ENCODE data around the gene GNAI3.

Gene GNAI3

DNA sequence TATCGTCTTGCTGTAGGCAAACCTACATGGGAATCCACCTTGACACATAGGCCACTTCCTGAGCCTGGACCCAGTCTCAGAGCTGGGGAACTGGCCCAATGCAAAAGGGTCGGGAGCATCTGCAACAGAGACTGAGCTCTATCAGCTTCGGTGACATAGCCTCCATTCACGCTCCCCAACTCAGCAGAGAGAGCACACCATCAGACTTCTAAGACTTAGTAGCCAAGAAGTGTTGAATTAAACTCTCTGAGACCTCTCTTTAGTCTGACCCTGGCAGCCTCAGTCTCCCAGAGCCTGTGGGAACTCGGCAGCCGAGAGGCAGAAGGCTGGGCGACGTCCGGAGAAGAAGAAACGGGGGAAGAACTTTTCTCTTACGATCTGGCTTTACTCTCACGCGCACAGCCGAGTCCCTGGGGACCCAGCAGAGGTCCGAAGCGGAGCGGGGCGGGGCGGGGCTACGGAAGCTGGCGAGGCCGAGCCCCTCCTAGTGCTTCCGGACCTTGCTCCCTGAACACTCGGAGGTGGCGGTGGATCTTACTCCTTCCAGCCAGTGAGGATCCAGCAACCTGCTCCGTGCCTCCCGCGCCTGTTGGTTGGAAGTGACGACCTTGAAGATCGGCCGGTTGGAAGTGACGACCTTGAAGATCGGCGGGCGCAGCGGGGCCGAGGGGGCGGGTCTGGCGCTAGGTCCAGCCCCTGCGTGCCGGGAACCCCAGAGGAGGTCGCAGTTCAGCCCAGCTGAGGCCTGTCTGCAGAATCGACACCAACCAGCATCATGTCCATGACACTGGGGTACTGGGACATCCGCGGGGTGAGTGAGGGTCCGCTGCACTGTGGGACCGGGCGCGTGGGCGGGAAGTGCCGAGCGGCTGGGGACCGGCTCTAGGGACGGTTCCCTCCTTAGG, 107.5 kb downstream of the GNAI3 start, which contains the start of gene GSTM4:
TSS of gene GSTM4 (plus strand) at position 485 of the 905 bp plus-strand sequence. CDS start at position 776, 291 bp downstream.
- TF ChIP-seq MYC (IDR thresholded peaks at IDR 0.05; ENCODE audit: low read depth, low read length) (peak; percentile 38; the same call in 1 of the 2 replicates), POLR2A (IDR thresholded peaks at IDR 0.05; ENCODE audit: extremely low read depth, insufficient read length) (peak; percentile 70)
- TF ChIP-seq, protein P1, sequence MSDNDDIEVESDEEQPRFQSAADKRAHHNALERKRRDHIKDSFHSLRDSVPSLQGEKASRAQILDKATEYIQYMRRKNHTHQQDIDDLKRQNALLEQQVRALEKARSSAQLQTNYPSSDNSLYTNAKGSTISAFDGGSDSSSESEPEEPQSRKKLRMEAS (IDR thresholded peaks at IDR 0.05; ENCODE audit: low read depth, low read length), result peak; percentile 42; the same call in 1 of the 2 replicates
- TF ChIP-seq, protein P2, sequence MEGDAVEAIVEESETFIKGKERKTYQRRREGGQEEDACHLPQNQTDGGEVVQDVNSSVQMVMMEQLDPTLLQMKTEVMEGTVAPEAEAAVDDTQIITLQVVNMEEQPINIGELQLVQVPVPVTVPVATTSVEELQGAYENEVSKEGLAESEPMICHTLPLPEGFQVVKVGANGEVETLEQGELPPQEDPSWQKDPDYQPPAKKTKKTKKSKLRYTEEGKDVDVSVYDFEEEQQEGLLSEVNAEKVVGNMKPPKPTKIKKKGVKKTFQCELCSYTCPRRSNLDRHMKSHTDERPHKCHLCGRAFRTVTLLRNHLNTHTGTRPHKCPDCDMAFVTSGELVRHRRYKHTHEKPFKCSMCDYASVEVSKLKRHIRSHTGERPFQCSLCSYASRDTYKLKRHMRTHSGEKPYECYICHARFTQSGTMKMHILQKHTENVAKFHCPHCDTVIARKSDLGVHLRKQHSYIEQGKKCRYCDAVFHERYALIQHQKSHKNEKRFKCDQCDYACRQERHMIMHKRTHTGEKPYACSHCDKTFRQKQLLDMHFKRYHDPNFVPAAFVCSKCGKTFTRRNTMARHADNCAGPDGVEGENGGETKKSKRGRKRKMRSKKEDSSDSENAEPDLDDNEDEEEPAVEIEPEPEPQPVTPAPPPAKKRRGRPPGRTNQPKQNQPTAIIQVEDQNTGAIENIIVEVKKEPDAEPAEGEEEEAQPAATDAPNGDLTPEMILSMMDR (IDR thresholded peaks at IDR 0.05; ENCODE audit: low read depth, low read length), result no peak
- DNase-seq (ENCODE audit: low read depth), result peak; percentile 93
- peak within 1 kb of the TSS; percentile 72 for H3K4me3 ChIP-seq (ENCODE audit: low read depth, low read length)

DNA sequence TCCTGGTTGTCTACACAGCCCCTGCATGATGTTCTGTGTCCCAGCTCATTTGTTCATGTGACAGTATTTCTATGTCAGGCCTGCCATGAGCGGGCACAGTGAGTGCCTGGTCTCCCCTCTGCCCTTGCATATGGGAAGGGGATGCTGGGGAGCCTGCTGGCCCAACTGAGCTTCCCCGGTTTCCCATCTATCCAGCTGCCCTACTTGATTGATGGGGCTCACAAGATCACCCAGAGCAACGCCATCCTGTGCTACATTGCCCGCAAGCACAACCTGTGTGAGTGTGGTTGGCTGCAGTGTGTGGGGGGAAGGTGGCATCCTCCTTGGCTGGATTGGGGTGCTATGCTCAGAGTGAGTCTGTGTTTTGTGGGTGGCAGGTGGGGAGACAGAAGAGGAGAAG, 109.0 kb downstream of the GNAI3 start:
- H3K4me3 ChIP-seq (ENCODE audit: low read depth, low read length), result no peak overlapping the region
- no peak for DNase-seq (ENCODE audit: low read depth)
- TF ChIP-seq, protein P2 (IDR thresholded peaks at IDR 0.05; ENCODE audit: low read depth, low read length), result no peak
- TF ChIP-seq MYC (IDR thresholded peaks at IDR 0.05; ENCODE audit: low read depth, low read length) (no peak), POLR2A (IDR thresholded peaks at IDR 0.05; ENCODE audit: extremely low read depth, insufficient read length) (no peak)
- TF ChIP-seq, protein P1 (IDR thresholded peaks at IDR 0.05; ENCODE audit: low read depth, low read length), result no peak

DNA sequence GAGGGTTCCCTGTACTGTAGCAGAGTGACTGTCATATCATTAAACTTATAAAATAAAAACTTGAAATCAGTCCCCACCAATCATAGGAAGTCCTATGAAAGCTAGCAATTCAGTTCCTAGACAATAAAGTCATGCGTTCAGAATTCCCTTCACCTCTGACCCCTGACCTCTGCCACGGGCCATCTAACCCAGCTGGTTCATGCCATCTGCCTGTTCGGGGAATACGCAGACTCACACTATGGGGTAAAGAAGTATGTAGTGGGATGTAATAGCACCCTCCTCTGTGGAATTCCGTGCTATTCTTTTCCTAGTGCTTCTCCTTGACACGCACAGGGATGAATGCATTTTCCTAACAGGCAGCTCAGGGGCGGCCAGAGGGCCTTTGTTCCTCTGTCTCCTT, 109.6 kb downstream of the GNAI3 start:
- no peak overlapping the region for H3K4me3 ChIP-seq (ENCODE audit: low read depth, low read length)
- TF ChIP-seq POLR2A (IDR thresholded peaks at IDR 0.05; ENCODE audit: extremely low read depth, insufficient read length), result no peak
- TF ChIP-seq, protein P2 (IDR thresholded peaks at IDR 0.05; ENCODE audit: low read depth, low read length), result no peak
- TF ChIP-seq, protein P1 (IDR thresholded peaks at IDR 0.05; ENCODE audit: low read depth, low read length), result no peak
- no peak for DNase-seq (ENCODE audit: low read depth)

DNA sequence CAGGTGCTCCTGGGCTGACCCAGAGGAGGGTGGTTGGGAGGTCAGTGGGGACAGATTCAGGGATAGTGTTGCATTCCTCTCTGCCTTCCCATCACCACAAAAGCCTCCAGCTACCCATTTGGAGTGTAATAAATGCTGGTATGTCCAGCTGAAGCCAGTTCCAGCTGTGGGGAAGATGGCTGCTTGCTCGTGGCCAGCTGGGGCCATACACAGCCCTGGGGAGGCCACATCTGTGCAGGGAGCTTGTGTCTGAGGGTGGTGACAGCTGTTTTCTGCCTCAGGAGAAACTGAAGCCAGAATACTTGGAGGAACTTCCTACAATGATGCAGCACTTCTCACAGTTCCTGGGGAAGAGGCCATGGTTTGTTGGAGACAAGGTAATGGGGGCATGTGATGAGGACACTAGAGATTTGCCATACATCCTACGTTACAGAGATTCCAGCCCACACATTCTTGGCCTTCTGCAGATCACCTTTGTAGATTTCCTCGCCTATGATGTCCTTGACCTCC, 110.2 kb downstream of the GNAI3 start:
- no peak overlapping the region for H3K4me3 ChIP-seq (ENCODE audit: low read depth, low read length)
- DNase-seq (ENCODE audit: low read depth), result no peak
- TF ChIP-seq POLR2A (IDR thresholded peaks at IDR 0.05; ENCODE audit: extremely low read depth, insufficient read length) (no peak), MYC (IDR thresholded peaks at IDR 0.05; ENCODE audit: low read depth, low read length) (no peak)
- TF ChIP-seq, protein P1 (IDR thresholded peaks at IDR 0.05; ENCODE audit: low read depth, low read length), result no peak
- TF ChIP-seq, protein P2 (IDR thresholded peaks at IDR 0.05; ENCODE audit: low read depth, low read length), result no peak

DNA sequence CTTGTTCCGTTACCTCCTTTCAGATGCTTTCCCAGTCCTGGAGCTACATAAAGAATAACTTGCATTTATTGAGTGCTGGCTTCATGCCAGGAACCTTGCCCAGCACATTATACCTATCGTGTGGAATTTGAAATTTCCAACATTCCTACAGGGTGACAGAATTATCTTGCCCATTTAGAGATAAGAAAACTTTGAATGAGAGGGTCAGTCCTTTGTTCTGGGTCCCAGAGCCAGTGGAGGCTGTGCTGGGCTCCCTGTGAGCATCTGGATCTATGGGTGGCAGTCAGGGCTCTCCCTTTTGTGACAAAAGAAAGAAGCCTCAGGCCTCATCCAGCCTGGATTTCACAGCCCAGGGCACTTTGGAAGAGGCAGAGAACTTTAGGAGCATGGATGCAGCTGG, 110.7 kb downstream of the GNAI3 start:
- no peak overlapping the region for H3K4me3 ChIP-seq (ENCODE audit: low read depth, low read length)
- no peak for DNase-seq (ENCODE audit: low read depth)
- TF ChIP-seq POLR2A (IDR thresholded peaks at IDR 0.05; ENCODE audit: extremely low read depth, insufficient read length), result no peak
- TF ChIP-seq, protein P2 (IDR thresholded peaks at IDR 0.05; ENCODE audit: low read depth, low read length), result no peak
- TF ChIP-seq, protein P1 (IDR thresholded peaks at IDR 0.05; ENCODE audit: low read depth, low read length), result no peak
- no peak for TF ChIP-seq MYC (IDR thresholded peaks at IDR 0.05; ENCODE audit: low read depth, low read length)
